Measurements from ENCODE around the gene TM9SF2.

GRCh38 chr13:99601535-99601934, 100.3 kb downstream of the TM9SF2 start:
- TF ChIP-seq EZH2 (IDR thresholded peaks at IDR 0.05; ENCODE audit: borderline replicate concordance, low read length) (no peak), CTCF (IDR thresholded peaks at IDR 0.05; ENCODE audit: low read length) (no peak)

Data from OCI-LY1 (cell line).